Ammon's horn (tissue), 1 donor: ENCODE measurements around the gene KCNMA1.
A peak's percentile ranks its signal among the peaks of the same experiment; 100 is the strongest.
"Not testable (repeated sequence)": the region's sequence is repeated elsewhere in the genome, so short reads cannot be mapped to it uniquely, and the experiment has no call there.

Source experiments
- DNase-seq: peaks from one replicate; pipeline ENCODE4 v3.0.0-alpha.2; 2016; ENCODE audit warnings: low spot score

The KCNMA1 gene

DNA sequence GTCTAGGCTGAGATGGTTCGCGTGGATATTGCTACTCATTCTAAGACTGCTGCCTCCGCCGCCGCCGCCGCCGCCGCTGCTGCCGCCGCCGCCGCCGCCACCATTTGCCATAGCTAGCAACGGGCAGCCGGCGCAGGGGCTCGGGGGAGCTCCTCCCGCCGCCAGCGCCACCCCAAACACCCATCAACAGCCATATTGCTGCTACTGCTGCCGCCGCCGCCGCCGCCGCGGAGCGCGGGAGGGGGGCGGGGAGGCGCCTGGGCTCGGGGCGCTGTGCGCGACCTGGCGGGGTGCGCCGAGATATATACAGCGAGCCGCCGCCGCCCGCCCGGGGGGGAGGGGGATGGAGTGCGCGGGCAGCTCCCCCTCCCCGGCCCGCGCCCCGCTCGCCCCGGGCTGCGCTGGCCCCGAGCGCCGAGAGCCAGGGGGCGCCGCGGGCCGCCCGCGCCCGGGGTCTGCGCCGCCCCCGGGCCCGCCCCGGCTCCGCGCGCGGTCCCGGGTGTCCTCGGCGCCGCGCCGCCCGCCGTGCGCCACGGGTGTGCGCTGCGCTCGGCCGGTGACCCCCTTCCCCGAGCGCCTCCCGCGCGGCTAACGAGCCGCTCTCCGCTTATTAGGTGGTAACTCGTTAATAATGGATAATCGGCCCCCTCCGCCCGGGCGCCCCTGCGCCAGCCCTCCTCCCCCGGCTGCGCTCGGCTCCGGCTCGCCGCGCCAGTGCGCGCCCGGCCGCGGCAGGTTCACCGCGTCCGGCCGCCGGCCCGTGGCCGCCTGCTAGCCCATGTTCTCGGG is at the start of gene KCNMA1:
Gene KCNMA1 (minus strand): TSS at position 277 of the 789 bp plus-strand sequence.
- peak; percentile 52 for DNase-seq

DNA sequence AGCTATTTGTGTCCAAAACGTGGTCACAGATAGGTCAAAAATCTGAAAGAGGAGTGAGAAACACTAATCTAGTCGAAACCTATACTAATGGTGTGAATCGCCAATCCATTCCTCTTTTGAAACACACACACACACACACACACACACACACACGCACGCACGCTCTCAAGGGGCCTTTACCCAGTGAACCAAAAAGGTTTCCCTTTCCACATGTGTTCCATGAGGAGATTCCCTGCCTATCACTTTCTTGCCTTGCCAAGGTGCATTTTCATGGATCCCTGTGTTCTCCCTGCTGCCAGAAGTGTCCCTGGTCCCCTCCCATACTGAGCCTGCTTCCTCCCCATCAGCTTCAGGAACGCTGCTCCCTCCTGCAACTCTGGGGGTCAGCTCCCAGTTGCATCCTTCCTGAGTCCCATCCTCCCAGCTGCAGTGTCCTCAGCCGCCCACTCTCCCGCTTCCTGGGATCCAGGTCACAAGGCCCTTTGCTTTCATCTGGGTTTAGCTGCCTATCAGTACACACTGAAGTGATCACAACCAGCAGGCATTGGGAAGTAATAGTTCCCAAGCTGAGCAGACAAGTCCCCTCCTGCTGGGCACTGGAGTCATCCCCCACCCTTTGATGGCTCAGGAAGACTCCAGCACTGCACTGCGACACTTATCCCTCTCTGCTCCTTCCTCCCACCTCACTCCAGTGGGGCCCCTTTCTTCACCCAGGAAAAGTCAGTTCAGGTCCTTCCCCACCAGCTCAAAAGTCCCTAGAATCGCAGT is 49.2 kb upstream of the KCNMA1 start:
- no peak for DNase-seq

DNA sequence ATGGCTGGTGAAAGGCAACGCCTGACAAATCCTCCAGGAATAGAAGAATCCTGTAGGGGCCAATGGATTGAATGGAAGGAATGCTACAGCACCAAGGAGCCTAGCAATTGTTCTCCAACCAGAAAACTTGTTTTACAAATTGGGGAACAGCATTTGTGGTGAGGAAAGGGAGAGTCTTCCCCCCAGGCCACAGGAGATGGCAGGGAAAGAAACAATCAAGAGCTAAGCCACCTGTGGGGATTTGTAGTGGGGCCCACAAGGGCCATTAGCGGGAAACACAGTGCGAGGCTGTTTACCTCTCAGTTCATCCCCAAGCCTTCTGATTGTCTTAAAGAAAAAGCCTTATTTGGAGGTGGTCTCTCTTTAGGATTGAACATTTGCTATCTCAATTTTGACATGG is 48.5 kb upstream of the KCNMA1 start:
- no peak for DNase-seq

DNA sequence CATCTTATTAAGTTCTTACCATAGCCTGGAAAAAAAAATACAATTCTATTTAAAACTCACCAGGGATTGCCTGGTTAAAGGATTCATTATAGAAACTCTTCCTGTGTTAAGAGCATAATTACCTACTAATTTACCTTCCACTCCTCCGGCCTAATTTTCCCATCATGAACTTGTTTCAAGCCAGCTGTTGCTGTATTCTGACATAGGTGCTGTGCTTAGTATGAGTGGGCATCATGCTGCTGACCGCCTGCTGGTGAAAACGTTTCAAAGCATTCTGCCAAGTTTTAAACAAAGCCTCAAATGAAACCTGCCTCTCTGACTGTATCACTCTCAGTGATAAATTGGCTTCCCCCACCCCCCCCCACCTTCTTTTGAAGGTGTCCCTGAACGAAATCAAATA is 47.8 kb upstream of the KCNMA1 start:
- no peak for DNase-seq

DNA sequence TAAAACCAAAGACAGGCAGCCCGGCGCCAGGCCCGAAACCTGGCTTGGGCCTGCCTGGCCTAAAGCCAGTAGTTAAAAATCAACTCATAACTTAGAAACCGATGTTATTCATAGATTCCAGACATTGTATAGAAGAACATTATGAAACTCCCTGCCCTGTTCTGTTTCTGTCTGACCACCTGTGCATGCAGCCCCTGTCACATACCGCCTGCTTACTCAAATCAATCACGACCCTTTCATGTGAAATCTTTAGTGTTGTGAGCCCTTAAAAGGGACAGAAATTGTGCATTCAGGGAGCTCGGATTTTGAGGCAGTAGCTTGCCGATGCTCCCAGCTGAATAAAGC is 45.5 kb upstream of the KCNMA1 start:
- not testable (repeated sequence) for DNase-seq

- DNase-seq, result no peak
These were observed 44.9 kb upstream of the KCNMA1 start for GRCh38 chr10:77682393-77683087.

GRCh38 chr10:77681839-77682238 is 44.2 kb upstream of the KCNMA1 start:
- DNase-seq, result no peak

DNA sequence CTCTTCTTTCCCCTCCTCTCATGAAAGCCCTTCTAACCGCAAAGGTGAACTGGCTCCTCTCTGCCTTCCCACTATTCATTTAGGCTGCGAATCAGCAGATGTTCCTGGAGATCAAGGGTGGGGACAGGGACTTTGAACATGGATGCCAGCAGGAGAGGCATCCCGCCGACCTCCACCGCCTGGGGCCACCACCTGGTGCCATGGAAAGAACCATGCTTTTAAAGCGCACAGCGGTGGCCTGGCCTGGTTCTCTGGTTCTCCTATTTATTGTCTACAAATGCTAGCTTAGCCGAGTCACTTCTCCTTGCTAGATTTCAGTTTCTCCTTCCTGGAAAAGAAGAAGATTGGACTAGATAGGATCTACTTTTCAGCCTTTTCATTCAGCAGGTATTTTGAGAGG is 43.2 kb upstream of the KCNMA1 start:
- DNase-seq, result no peak

DNA sequence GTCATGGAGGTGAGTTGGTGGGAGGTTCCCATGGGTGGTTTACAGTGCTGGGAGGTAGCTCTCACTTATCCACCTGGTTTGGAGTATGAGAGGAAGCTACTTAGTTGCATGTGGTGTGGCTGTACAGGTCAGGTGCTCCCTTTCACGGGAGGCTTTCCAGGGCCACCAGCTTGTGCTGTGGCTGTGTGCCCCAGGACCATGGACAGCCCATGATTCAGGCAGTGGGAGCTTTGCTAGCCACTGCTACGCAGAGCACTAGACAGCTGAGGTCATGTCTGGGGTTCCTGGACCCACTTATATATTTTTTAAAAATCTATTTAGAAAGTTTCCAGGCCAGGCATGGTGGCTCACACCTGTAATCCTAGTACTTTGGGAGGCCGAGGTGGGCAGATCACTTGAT is 42.5 kb upstream of the KCNMA1 start:
- no peak for DNase-seq

- no peak for DNase-seq
These were observed 41.6 kb upstream of the KCNMA1 start for GRCh38 chr10:77679217-77679616.

GRCh38 chr10:77678146-77678545 is 40.5 kb upstream of the KCNMA1 start:
- no peak for DNase-seq

DNA sequence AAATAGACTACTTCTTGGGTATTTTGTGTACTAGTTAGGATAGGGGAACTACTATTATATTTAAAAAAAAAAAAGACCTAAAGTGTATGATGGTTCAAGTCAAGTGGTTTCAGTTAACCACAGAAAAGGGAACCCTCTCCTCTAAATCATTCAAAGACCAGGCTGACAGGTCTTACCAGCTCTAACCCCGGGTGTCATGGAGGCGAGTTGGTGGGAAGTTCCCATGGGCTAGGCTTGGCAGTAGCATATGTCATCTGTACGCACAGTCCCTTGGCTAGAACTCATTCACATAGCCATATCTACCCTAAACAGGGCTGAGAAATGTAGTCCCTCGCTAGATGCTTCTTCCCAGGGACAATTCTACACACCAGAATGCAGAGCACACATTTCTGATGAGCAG is 37.7 kb upstream of the KCNMA1 start:
- DNase-seq, result no peak

GRCh38 chr10:77673515-77674140 is 36.0 kb upstream of the KCNMA1 start:
- no peak for DNase-seq

DNA sequence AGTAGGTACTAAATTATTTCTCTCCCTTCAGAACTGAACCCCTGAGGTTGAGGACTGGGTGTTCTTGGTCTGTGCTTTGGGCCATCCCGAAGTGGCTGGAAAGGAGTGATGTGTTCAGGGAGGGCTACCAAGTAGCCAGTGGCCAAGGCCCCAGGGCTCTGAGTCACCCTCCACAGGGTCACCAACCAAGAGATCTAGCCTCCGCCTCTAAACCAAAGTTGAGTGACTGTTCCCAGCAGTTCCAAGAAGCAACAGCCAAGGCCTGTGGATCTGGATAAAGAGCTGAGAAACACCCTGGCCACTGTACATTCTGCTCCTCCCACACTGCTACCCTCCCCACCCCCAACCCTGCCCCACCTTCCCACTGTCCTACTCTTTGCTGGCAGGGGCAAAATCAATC is 35.5 kb upstream of the KCNMA1 start:
- DNase-seq, result no peak

GRCh38 chr10:77671594-77672252 is 34.1 kb upstream of the KCNMA1 start:
- no peak for DNase-seq

DNA sequence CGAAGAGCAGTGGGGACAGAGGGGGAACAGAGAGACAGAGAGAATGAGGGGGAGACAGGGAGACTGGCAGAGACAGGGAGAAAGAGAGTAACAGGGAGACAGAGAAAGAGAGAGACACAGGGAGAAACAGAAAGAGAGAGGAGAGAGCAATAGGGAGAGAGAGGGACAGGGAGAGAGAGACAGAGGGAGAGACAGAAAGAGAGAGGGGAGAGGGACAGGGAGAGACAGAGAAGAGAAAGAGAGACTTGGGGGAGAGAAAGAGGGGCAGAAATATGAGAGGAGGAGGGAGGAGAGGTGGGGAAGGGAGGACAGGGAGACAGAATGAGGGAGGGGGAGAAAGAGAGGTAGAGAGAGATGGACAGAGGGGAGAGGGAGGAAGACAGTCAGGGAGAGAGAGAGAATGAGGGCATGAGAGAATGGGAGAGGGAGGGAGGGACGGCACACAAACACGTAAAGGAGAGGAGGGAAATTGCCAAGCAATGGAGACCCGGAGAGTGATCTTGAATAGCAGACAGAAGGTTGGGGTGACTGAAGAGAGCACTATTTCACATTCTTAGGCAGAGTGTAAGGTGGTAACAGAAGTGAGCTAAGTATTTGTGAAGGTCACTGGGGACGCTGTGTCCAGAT is 33.3 kb upstream of the KCNMA1 start:
- no peak for DNase-seq

DNA sequence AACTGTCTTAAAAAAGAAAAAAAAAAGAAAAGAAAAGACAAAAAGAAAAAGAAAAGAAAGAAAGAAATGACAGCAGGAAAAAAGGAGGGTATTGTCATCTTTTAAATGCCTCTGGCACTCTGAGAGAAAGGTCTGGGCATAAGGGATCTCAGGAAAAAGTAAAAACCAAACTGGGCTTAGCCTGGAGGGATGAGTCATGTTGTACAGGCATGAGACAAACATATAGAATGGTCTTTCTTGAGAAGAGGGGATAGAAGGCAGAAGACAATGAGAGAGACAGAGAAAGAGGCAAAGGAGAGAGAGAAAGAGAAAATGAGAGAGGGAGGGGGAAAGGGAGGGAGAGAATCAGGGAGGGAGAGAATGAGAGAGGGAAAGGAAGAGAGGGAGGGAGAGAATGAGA is 32.3 kb upstream of the KCNMA1 start:
- DNase-seq, result no peak

DNA sequence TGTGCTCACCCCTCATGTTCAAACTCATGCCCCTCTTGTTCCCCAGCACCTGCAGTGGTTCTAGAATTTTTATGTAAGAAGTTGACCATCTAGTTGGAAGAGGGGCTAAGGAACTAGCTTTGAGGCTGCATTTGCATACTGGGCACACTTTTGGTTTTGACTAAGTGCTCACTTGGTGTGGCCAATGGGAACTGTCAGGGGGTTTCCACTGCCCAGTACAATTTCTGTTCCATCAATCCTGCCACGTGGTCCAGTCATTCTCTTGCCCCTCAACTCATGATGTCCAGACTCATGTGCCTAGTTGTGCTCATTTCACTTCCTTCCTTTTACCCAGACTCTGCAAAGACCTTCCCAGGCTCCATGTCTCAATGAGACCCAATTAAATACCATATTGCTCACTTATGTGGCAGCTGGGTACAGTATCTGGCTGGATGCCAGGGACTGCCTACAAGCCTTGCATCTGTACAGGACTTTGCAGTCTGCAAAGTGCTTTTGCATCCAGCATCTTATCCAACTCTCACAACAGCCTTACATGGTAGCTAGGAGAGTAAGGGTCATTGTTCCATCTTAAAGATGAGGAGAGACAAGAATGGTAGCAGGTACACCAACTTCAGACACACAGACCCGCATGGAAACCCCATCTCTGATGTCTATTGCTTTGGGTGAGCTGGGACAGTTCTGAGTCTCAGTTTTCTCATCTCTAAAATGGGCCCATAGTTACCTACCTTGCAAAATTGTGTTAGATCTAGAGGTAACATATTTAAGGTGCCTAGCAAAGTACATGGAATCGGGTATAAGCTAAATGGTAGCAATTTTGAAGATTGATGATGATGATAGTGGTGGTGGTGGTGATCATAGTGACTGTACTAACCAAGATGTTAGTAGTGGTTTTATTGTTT is 30.1 kb upstream of the KCNMA1 start:
- DNase-seq, result no peak

GRCh38 chr10:77666821-77667220 is 29.2 kb upstream of the KCNMA1 start:
- DNase-seq, result no peak

DNA sequence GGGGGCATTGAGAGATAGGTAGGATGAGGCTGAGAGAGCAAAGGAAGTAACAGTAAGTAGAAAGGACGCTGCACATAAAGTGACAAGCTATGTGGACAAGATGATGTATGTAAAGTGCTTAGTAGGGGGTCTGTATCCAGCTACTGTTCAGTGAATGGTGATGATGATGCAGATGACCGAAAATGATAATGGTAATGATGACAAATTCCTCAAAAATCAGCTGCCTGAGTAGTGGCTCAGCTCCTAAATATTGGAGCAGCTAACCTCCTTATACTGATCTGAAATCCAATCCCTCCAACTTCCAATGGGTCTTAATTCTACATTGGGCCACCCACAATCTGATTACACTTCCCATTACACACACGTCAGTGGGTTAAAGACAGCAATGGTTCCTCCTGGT is 27.1 kb upstream of the KCNMA1 start:
- no peak for DNase-seq
